GM23338 (cell line): ENCODE measurements around the gene EPG5. TPM values are rescaled to one million over a fixed set of nuclear protein-coding genes. Genes with fewer than 3 reads are reported as not detected.

Experiments used
- ATAC-seq: fragments of 200-7000 bp; cut with Tn5 transposase; 3 replicates; pipeline ENCODE4 v1.9.1; 2020
- DNase-seq: peaks from one replicate; pipeline ENCODE4 v3.0.0-alpha.2; 2015; ENCODE audit warnings: low spot score
- H2AFZ ChIP-seq: fragments of 200-600 bp; sonication (generic); 2 replicates; pipeline ENCODE4 v1.8.0; 2016; ENCODE audit warnings: antibody characterized with exemption, mild to moderate bottlenecking, moderate library complexity
- H3F3A ChIP-seq: fragments of 200-600 bp; sonication (generic); replicated peaks from 2 replicates; pipeline ENCODE4 v1.8.0; 2017; ENCODE audit warnings: antibody characterized with exemption, mixed run types, low read depth
- H3K27ac ChIP-seq: fragments of 200-600 bp; sonication (generic); 2 replicates; pipeline ENCODE4 v1.6.1; 2016; ENCODE audit warnings: low read depth
- H3K27me3 ChIP-seq: fragments of 200-600 bp; sonication (generic); 2 replicates; pipeline ENCODE4 v1.8.0; 2016; ENCODE audit warnings: mild to moderate bottlenecking, mixed run types, moderate library complexity; ENCODE audit not compliant: insufficient read depth
- H3K36me3 ChIP-seq: fragments of 200-600 bp; sonication (generic); 2 replicates; pipeline ENCODE4 v1.8.0; 2016; ENCODE audit warnings: mild to moderate bottlenecking; ENCODE audit not compliant: insufficient read depth
- H3K4me1 ChIP-seq: fragments of 200-600 bp; sonication (generic); 2 replicates; pipeline ENCODE4 v1.8.0; 2016; ENCODE audit warnings: mild to moderate bottlenecking, moderate library complexity; ENCODE audit not compliant: insufficient read depth
- H3K4me2 ChIP-seq: fragments of 200-600 bp; sonication (generic); 2 replicates; pipeline ENCODE4 v1.7.1; 2017; ENCODE audit warnings: mixed run types
- H3K4me3 ChIP-seq: fragments of 200-600 bp; sonication (generic); 2 replicates; pipeline ENCODE4 v1.6.1; 2016; ENCODE audit warnings: mixed run types
- H3K79me2 ChIP-seq: fragments of 200-600 bp; sonication (generic); replicated peaks from 2 replicates; pipeline ENCODE4 v1.8.0; 2017; ENCODE audit warnings: mild to moderate bottlenecking; ENCODE audit not compliant: insufficient read depth
- H3K9me2 ChIP-seq: fragments of 200-600 bp; sonication (generic); 2 replicates; pipeline ENCODE4 v1.8.0; 2017; ENCODE audit not compliant: insufficient read depth
- H4K20me1 ChIP-seq: fragments of 200-600 bp; sonication (generic); replicated peaks from 2 replicates; pipeline ENCODE4 v1.8.0; 2017; ENCODE audit warnings: mild to moderate bottlenecking; ENCODE audit not compliant: insufficient read depth
- H3K27ac Mint-ChIP-seq: 2 replicates; pipeline ENCODE4 v1.8.0; 2020; ENCODE audit warnings: inconsistent platforms, mild to moderate bottlenecking, moderate library complexity, mixed read lengths
- H3K27me3 Mint-ChIP-seq: 3 replicates; pipeline ENCODE4 v1.8.0; 2022; ENCODE audit warnings: low read depth, mild to moderate bottlenecking, moderate library complexity, mixed read lengths, inconsistent platforms; ENCODE audit not compliant: insufficient read depth, poor library complexity
- H3K36me3 Mint-ChIP-seq: 3 replicates; pipeline ENCODE4 v1.8.0; 2021; ENCODE audit warnings: low read depth, mild to moderate bottlenecking, inconsistent platforms, moderate library complexity, mixed read lengths
- H3K4me1 Mint-ChIP-seq: 3 replicates; pipeline ENCODE4 v1.8.0; 2020; ENCODE audit warnings: mild to moderate bottlenecking, inconsistent platforms, mixed read lengths
- H3K4me3 Mint-ChIP-seq: 3 replicates; pipeline ENCODE4 v1.8.0; 2021; ENCODE audit warnings: moderate library complexity, mild to moderate bottlenecking, inconsistent platforms, mixed read lengths
- H3K9me3 Mint-ChIP-seq: 3 replicates; pipeline ENCODE4 v1.8.0; 2020; ENCODE audit warnings: moderate library complexity, mild to moderate bottlenecking, inconsistent platforms, mixed read lengths
- CREB1 ChIP-seq: fragments of 250-450 bp; sonication (Bioruptor Pico); IDR thresholded peaks from 2 replicates; pipeline ENCODE4 v1.5.0; 2020; ENCODE audit warnings: low read depth, mild to moderate bottlenecking, moderate library complexity
- CTCF ChIP-seq, 2 experiments: fragments of 200-600 bp in 1 of 2; sonication (generic) in 1 of 2; conservative IDR thresholded peaks; 2 replicates each; pipeline versions ENCODE4 v1.5.1 to v1.6.1; 2016 to 2017; ENCODE audit warnings: antibody characterized with exemption in 2 of 2, low read depth in 2 of 2, mild to moderate bottlenecking in 2 of 2, moderate library complexity in 1 of 2
- ETS1 ChIP-seq: IDR thresholded peaks from 2 replicates; pipeline ENCODE4 v1.6.1; 2016; ENCODE audit warnings: antibody characterized with exemption
- EZH2 ChIP-seq: fragments of 200-600 bp; sonication (generic); IDR thresholded peaks from one replicate; pipeline ENCODE4 v1.8.0; 2017; ENCODE audit warnings: antibody characterized with exemption, mild to moderate bottlenecking, low read depth; ENCODE audit not compliant: unreplicated experiment
- EZH2phosphoT487 ChIP-seq: fragments of 200-600 bp; sonication (generic); IDR thresholded peaks from one replicate; pipeline ENCODE4 v1.8.1; 2018; ENCODE audit warnings: antibody characterized with exemption; ENCODE audit not compliant: unreplicated experiment
- JUNB ChIP-seq: IDR thresholded peaks from one replicate; pipeline ENCODE4 v1.6.1; 2016; ENCODE audit warnings: antibody characterized with exemption; ENCODE audit not compliant: unreplicated experiment
- NANOG ChIP-seq: IDR thresholded peaks from 2 replicates; pipeline ENCODE4 v1.6.1; 2016; ENCODE audit warnings: antibody characterized with exemption, borderline replicate concordance
- POLR2AphosphoS5 ChIP-seq: IDR thresholded peaks from 2 replicates; pipeline ENCODE4 v1.6.1; 2016; ENCODE audit warnings: antibody characterized with exemption, low read depth
- STAT1 ChIP-seq: IDR thresholded peaks from one replicate; pipeline ENCODE4 v1.6.1; 2016; ENCODE audit warnings: antibody characterized with exemption; ENCODE audit not compliant: unreplicated experiment
- ZNF114 ChIP-seq: fragments of 250-450 bp; sonication (Bioruptor Pico); IDR thresholded peaks from 2 replicates; pipeline ENCODE4 v1.5.0; 2020; ENCODE audit warnings: mild to moderate bottlenecking, moderate library complexity
- ZNF331 ChIP-seq: fragments of 250-450 bp; sonication (Bioruptor Pico); IDR thresholded peaks from 2 replicates; pipeline ENCODE4 v1.5.0; 2020; ENCODE audit warnings: low read depth, mild to moderate bottlenecking, moderate library complexity
- polyA plus RNA-seq: library from polyadenylated mRNA; unstranded; fragments of >200 nt; fragmentation: Nextera tagmentation; extraction: Ambion mirVana; gene quantifications from 2 replicates; pipeline ENCODE4 v1.2.1, GENCODE V29; 2016
- total RNA-seq: library from RNA; depleted of rRNA; stranded (reverse); fragments of >200 nt; shearing (Covaris generic); gene quantifications from 2 replicates; pipeline ENCODE4 v1.2.3, GENCODE V29; 2014
- TF ChIP-seq, protein P1 (sequence below): fragments of 250-450 bp; sonication (Bioruptor Pico); IDR thresholded peaks from 2 replicates; pipeline ENCODE4 v1.5.0; 2020; ENCODE audit warnings: mild to moderate bottlenecking, moderate library complexity
- TF ChIP-seq, protein P2 (sequence below): IDR thresholded peaks from one replicate; pipeline ENCODE4 v1.6.1; 2018; ENCODE audit warnings: antibody characterized with exemption; ENCODE audit not compliant: unreplicated experiment

The EPG5 gene
- total and polyA plus RNA-seq, 2 experiments from 2014 or later = 4.1 to 29.2 TPM

GRCh38 chr18:45838302-45839070, 128.6 kb downstream of the EPG5 start:
- no peak overlapping the region for H2AFZ ChIP-seq
- peaks cover 27% of the 10 kb centered on the region for H3K27me3 ChIP-seq
- Mint-ChIP-seq H3K27me3 (peaks cover 18% of the 10 kb centered on the region), H3K9me3 (no peaks in the 10 kb centered on the region), H3K4me3 (0 out of 3 replicates have a peak overlapping the region, but pooled peaks have one; percentile 25), H3K27ac (no peak overlapping the region), H3K36me3 (no peaks in the 10 kb centered on the region; the same call in 2 of the 3 replicates), H3K4me1 (peaks cover 20% of the 10 kb centered on the region)
- ATAC-seq (peak; percentile 5), DNase-seq (no peak)
- H3K27ac ChIP-seq = no peak overlapping the region
- TF ChIP-seq ZNF114 (CRISPR knock-in tag) (no peak), EZH2 (no peak), CTCF (conservative IDR thresholded peaks at IDR 0.05; ENCODE audit: low read depth in 2 of 2) (no peak), STAT1 (no peak), NANOG (no peak), ETS1 (no peak), POLR2AphosphoS5 (no peak), ZNF331 (CRISPR knock-in tag) (no peak), CREB1 (no peak), JUNB (no peak), EZH2phosphoT487 (no peak)
- TF ChIP-seq, protein P1, sequence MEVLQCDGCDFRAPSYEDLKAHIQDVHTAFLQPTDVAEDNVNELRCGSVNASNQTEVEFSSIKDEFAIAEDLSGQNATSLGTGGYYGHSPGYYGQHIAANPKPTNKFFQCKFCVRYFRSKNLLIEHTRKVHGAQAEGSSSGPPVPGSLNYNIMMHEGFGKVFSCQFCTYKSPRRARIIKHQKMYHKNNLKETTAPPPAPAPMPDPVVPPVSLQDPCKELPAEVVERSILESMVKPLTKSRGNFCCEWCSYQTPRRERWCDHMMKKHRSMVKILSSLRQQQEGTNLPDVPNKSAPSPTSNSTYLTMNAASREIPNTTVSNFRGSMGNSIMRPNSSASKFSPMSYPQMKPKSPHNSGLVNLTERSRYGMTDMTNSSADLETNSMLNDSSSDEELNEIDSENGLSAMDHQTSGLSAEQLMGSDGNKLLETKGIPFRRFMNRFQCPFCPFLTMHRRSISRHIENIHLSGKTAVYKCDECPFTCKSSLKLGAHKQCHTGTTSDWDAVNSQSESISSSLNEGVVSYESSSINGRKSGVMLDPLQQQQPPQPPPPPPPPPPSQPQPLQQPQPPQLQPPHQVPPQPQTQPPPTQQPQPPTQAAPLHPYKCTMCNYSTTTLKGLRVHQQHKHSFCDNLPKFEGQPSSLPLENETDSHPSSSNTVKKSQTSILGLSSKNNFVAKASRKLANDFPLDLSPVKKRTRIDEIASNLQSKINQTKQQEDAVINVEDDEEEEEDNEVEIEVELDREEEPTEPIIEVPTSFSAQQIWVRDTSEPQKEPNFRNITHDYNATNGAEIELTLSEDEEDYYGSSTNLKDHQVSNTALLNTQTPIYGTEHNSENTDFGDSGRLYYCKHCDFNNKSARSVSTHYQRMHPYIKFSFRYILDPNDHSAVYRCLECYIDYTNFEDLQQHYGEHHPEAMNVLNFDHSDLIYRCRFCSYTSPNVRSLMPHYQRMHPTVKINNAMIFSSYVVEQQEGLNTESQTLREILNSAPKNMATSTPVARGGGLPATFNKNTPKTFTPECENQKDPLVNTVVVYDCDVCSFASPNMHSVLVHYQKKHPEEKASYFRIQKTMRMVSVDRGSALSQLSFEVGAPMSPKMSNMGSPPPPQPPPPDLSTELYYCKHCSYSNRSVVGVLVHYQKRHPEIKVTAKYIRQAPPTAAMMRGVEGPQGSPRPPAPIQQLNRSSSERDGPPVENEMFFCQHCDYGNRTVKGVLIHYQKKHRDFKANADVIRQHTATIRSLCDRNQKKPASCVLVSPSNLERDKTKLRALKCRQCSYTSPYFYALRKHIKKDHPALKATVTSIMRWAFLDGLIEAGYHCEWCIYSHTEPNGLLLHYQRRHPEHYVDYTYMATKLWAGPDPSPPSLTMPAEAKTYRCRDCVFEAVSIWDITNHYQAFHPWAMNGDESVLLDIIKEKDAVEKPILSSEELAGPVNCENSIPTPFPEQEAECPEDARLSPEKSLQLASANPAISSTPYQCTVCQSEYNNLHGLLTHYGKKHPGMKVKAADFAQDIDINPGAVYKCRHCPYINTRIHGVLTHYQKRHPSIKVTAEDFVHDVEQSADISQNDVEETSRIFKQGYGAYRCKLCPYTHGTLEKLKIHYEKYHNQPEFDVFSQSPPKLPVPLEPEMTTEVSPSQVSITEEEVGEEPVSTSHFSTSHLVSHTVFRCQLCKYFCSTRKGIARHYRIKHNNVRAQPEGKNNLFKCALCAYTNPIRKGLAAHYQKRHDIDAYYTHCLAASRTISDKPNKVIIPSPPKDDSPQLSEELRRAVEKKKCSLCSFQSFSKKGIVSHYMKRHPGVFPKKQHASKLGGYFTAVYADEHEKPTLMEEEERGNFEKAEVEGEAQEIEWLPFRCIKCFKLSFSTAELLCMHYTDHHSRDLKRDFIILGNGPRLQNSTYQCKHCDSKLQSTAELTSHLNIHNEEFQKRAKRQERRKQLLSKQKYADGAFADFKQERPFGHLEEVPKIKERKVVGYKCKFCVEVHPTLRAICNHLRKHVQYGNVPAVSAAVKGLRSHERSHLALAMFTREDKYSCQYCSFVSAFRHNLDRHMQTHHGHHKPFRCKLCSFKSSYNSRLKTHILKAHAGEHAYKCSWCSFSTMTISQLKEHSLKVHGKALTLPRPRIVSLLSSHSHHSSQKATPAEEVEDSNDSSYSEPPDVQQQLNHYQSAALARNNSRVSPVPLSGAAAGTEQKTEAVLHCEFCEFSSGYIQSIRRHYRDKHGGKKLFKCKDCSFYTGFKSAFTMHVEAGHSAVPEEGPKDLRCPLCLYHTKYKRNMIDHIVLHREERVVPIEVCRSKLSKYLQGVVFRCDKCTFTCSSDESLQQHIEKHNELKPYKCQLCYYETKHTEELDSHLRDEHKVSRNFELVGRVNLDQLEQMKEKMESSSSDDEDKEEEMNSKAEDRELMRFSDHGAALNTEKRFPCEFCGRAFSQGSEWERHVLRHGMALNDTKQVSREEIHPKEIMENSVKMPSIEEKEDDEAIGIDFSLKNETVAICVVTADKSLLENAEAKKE (CRISPR knock-in tag) = no peak
- TF ChIP-seq, protein P2, sequence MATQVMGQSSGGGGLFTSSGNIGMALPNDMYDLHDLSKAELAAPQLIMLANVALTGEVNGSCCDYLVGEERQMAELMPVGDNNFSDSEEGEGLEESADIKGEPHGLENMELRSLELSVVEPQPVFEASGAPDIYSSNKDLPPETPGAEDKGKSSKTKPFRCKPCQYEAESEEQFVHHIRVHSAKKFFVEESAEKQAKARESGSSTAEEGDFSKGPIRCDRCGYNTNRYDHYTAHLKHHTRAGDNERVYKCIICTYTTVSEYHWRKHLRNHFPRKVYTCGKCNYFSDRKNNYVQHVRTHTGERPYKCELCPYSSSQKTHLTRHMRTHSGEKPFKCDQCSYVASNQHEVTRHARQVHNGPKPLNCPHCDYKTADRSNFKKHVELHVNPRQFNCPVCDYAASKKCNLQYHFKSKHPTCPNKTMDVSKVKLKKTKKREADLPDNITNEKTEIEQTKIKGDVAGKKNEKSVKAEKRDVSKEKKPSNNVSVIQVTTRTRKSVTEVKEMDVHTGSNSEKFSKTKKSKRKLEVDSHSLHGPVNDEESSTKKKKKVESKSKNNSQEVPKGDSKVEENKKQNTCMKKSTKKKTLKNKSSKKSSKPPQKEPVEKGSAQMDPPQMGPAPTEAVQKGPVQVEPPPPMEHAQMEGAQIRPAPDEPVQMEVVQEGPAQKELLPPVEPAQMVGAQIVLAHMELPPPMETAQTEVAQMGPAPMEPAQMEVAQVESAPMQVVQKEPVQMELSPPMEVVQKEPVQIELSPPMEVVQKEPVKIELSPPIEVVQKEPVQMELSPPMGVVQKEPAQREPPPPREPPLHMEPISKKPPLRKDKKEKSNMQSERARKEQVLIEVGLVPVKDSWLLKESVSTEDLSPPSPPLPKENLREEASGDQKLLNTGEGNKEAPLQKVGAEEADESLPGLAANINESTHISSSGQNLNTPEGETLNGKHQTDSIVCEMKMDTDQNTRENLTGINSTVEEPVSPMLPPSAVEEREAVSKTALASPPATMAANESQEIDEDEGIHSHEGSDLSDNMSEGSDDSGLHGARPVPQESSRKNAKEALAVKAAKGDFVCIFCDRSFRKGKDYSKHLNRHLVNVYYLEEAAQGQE = no peak
- H3F3A ChIP-seq = 0 out of 2 replicates have a peak, but pooled peaks cover 4% of the 10 kb centered on the region
- H3K4me2 ChIP-seq = peak overlapping the region; percentile 75
- H4K20me1 ChIP-seq = no peaks in the 10 kb centered on the region
- no peaks in the 10 kb centered on the region for H3K36me3 ChIP-seq
- H3K9me2 ChIP-seq = no peaks in the 10 kb centered on the region
- no peaks in the 10 kb centered on the region for H3K79me2 ChIP-seq
- H3K4me1 ChIP-seq = peaks cover 15% of the 10 kb centered on the region; the same call in 1 of the 2 replicates
- no peak overlapping the region for H3K4me3 ChIP-seq
